ENCODE results near the gene ALDH3A2. TPM values are rescaled to one million over a fixed set of nuclear protein-coding genes. Genes with fewer than 3 reads are reported as not detected.
"Not testable (repeated sequence)": the region's sequence is repeated elsewhere in the genome, so short reads cannot be mapped to it uniquely, and the experiment has no call there.

Gene ALDH3A2
- total and polyA plus RNA-seq, 8 donors = 26.8 to 236 (median 106) TPM

DNA sequence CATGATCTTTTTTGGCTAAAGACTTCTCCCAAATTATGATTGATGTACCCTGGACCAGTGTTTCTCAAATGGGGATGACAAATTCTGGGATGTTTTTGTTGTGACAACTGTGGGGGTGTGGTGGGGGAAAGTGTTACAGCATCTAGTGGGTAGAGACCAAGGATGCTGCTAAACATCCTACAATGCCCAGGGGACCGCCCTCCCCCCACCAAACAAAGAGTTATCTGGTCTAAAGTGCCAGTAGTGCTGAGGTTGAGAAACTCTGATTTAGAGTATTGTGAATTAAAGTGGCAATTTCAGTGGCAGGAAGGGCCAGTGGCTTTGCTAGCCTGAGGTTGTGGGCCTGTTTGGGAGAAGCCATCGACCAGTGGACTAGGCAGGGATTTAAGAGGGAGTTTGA, 34.6 kb downstream of the ALDH3A2 start:
- intact Hi-C loops (cut with DNase I; ENCODE audit: low total_unique reads) = no loop called here
- no peaks in the 10 kb centered on the region for H3K4me1 ChIP-seq
- no peak overlapping the region for H3K4me3 ChIP-seq
- peaks cover 0 to 23% (median 12%) of the 10 kb centered on the region in 4 donors for H3K36me3 ChIP-seq
- no peak overlapping the region for H3K27ac ChIP-seq
- TF ChIP-seq EP300 (IDR thresholded peaks at IDR 0.05) = no peak
- TF ChIP-seq POLR2AphosphoS5 (IDR thresholded peaks at IDR 0.05) = no peak
- TF ChIP-seq, protein P1, sequence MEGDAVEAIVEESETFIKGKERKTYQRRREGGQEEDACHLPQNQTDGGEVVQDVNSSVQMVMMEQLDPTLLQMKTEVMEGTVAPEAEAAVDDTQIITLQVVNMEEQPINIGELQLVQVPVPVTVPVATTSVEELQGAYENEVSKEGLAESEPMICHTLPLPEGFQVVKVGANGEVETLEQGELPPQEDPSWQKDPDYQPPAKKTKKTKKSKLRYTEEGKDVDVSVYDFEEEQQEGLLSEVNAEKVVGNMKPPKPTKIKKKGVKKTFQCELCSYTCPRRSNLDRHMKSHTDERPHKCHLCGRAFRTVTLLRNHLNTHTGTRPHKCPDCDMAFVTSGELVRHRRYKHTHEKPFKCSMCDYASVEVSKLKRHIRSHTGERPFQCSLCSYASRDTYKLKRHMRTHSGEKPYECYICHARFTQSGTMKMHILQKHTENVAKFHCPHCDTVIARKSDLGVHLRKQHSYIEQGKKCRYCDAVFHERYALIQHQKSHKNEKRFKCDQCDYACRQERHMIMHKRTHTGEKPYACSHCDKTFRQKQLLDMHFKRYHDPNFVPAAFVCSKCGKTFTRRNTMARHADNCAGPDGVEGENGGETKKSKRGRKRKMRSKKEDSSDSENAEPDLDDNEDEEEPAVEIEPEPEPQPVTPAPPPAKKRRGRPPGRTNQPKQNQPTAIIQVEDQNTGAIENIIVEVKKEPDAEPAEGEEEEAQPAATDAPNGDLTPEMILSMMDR (IDR thresholded peaks at IDR 0.05) = no peak
- no peak for TF ChIP-seq POLR2A (IDR thresholded peaks at IDR 0.05)
- DNase-seq = no peak
- 77 to 98% (median 94%) methylated on average over 2 of the region's 2 CpGs for WGBS, 5 donors
- no peaks in the 10 kb centered on the region for H3K27me3 ChIP-seq
- H3K9me3 ChIP-seq = no peaks in the 10 kb centered on the region

GRCh38 chr17:19684909-19685580, 36.5 kb downstream of the ALDH3A2 start:
- intact Hi-C loops (cut with DNase I; ENCODE audit: low total_unique reads); H3K4me3 ChIP-seq; H3K36me3 ChIP-seq; H3K4me1 ChIP-seq; DNase-seq; H3K27me3 ChIP-seq; H3K9me3 ChIP-seq; H3K27ac ChIP-seq: not testable (repeated sequence)
- WGBS, 5 donors = 91 to 97% (median 92%) methylated on average over 25 to 32 of the region's 32 CpGs

DNA sequence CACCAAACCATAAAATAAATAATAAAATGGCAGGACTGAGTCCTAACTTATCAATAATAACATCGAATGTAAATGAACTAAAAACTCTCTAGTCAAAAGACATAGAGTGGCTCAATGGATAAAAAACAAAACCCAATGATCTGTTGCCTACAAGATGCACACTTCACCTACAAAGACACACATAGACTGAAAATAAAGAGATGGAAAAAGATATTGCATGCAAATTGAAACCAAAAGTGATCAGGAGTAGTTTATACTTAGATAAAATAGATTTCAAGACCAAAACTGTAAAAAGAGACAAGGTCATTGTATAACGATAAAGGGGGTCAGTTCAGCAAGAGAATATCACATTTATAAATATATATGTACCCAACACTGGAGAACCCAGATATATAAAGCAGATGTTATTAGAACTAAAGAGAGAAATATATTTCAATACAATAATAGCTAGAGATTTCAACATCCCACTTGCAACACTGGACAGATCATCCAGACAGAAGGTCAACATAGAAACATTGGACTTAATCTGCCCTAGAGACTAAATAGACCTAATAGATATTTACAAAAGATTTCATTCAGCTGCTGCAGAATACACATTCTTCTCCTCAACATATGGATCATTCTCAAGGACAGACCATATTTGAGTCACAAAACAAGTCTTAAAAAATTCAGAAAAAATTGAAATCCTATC, 38.0 kb downstream of the ALDH3A2 start:
- no peak for TF ChIP-seq POLR2AphosphoS5 (IDR thresholded peaks at IDR 0.05)
- TF ChIP-seq EP300 (IDR thresholded peaks at IDR 0.05) = no peak
- no peak for TF ChIP-seq POLR2A (IDR thresholded peaks at IDR 0.05)
- TF ChIP-seq, protein P1 (IDR thresholded peaks at IDR 0.05) = no peak
- intact Hi-C loops (cut with DNase I; ENCODE audit: low total_unique reads) = no loop called here
- H3K9me3 ChIP-seq = no peaks in the 10 kb centered on the region
- no peaks in the 10 kb centered on the region for H3K27me3 ChIP-seq
- no peak overlapping the region for H3K27ac ChIP-seq
- no peak overlapping the region for H3K4me3 ChIP-seq
- no peaks in the 10 kb centered on the region for H3K4me1 ChIP-seq
- WGBS, 5 donors = 92 to 99% (median 98%) methylated on average over 2 of the region's 2 CpGs
- no peaks in the 10 kb centered on the region for H3K36me3 ChIP-seq
- DNase-seq = no peak

- 61 to 74% (median 64%) methylated on average over 4 of the region's 4 CpGs for WGBS, 5 donors
- no peak for DNase-seq
- Histone ChIP-seq H3K36me3 (no peaks in the 10 kb centered on the region), H3K27ac (no peak overlapping the region), H3K27me3 (no peaks in the 10 kb centered on the region), H3K4me1 (peaks cover 0 to 19% (median 15%) of the 10 kb centered on the region in 4 donors), H3K9me3 (no peaks in the 10 kb centered on the region), H3K4me3 (no peak overlapping the region)
- intact Hi-C loops (cut with DNase I; ENCODE audit: low total_unique reads) = no loop called here
- TF ChIP-seq EP300 (IDR thresholded peaks at IDR 0.05) = no peak
- TF ChIP-seq, protein P1 (IDR thresholded peaks at IDR 0.05) = no peak
- no peak for TF ChIP-seq POLR2A (IDR thresholded peaks at IDR 0.05)
- TF ChIP-seq POLR2AphosphoS5 (IDR thresholded peaks at IDR 0.05) = no peak
Measured at GRCh38 chr17:19702217-19702641, 53.7 kb downstream of the ALDH3A2 start.

Data from stomach (tissue), 9 donors.